ENCODE data around the gene TBCD. TPM values are rescaled to one million over a fixed set of nuclear protein-coding genes. Genes with fewer than 3 reads are reported as not detected.

Gene TBCD
- total RNA-seq, 2 experiments from 2014 or later = 77.8 to 85.8 TPM

DNA sequence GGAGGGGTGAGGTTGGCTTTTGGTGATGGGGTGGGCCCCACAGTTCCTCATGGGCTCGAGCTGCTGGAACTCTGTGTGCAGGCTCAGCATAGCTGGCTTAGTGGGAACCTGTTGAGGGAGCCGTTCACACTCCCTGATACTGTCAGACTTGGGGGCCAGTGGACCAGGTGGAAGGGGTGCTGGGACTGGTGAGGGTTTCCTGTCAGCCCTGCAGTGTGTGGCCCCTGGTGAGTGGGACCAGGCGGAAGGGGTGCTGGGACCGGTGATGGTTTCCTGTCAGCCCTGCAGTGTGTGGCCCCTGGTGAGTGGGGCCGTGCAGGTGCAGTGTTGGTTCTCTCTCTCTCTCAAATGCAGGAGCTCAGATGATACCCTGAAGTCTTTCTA lies 133.1 kb downstream of the TBCD start:
- peak overlapping the region; percentile 63 for H3K4me3 Mint-ChIP-seq
- TF ChIP-seq, protein P1, sequence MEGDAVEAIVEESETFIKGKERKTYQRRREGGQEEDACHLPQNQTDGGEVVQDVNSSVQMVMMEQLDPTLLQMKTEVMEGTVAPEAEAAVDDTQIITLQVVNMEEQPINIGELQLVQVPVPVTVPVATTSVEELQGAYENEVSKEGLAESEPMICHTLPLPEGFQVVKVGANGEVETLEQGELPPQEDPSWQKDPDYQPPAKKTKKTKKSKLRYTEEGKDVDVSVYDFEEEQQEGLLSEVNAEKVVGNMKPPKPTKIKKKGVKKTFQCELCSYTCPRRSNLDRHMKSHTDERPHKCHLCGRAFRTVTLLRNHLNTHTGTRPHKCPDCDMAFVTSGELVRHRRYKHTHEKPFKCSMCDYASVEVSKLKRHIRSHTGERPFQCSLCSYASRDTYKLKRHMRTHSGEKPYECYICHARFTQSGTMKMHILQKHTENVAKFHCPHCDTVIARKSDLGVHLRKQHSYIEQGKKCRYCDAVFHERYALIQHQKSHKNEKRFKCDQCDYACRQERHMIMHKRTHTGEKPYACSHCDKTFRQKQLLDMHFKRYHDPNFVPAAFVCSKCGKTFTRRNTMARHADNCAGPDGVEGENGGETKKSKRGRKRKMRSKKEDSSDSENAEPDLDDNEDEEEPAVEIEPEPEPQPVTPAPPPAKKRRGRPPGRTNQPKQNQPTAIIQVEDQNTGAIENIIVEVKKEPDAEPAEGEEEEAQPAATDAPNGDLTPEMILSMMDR (IDR thresholded peaks at IDR 0.05) = no peak
- peak overlapping the region; percentile 90 for H3K27ac Mint-ChIP-seq
- ATAC-seq (peak; percentile 68), DNase-seq (peak; percentile 64)
- CTCF ChIA-PET = interaction anchor here (0.7 to 3.9 kb wide), 10 partner anchors 9 to 104 kb away, joined by 3 to 23 read pairs (median 5); no protein-coding TSS in a partner anchor
- intact Hi-C loops (cut with micrococcal nuclease) = no loop called here
- POLR2A ChIA-PET = interaction anchor here (1.0 to 5.7 kb wide), 3 partner anchors 13 to 21 kb away, joined by 3 to 34 read pairs (median 10); no protein-coding TSS in a partner anchor
- peaks cover 15% of the 10 kb centered on the region for H3K36me3 Mint-ChIP-seq (ENCODE audit: low read depth)
- no peaks in the 10 kb centered on the region for H3K9me3 Mint-ChIP-seq
- no peaks in the 10 kb centered on the region for H3K27me3 Mint-ChIP-seq
- peaks cover 66% of the 10 kb centered on the region for H3K4me1 Mint-ChIP-seq (ENCODE audit: low read depth)

DNA sequence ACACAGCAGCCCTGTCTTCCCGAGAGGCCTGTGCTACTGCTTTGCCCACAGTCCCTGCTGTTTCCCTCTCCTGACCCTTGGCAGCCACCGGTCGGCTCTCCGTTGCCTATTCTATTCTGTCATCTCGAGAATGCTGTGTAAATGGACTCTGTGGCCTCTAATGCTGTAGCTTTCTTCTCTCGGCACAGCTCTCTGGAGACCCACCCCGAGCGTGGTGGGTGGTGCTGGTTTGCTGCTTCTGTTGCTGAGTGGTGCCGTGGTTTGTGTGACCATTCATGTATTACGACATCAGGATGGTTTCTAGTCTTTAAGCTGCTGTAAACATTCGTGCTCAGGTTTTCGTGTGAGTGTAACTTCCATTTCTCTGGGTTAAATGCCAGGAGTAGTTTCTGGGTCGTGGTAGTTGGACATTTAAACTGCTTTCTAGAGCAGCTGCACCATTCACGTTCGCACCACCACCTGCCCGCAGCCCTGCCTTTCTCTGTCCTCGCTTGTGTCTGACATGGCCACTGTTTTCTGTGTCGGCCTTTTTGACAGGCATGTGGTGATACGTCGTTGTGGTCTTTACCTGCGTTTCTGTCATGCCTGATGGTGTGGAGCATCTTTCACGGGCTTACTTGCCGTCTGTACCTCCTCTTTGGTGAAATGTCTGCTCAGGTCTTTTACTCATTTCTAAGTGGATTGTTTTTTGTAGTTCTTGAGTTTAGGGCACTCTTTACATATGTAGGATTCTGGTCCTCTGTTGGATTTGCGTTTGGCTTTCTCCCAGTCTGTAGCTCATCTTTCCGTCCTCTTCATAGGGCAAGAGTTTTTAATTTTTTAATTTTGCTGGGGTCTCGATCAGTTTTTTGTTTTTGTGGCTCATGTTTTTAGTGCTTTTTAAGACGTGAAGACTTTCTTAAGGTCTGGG lies 135.6 kb downstream of the TBCD start:
- Mint-ChIP-seq H3K4me3 (no peak overlapping the region), H3K4me1 (ENCODE audit: low read depth) (peaks cover 56% of the 10 kb centered on the region), H3K27me3 (no peaks in the 10 kb centered on the region), H3K36me3 (ENCODE audit: low read depth) (peaks cover 16% of the 10 kb centered on the region), H3K9me3 (no peaks in the 10 kb centered on the region), H3K27ac (peak overlapping the region; percentile 18)
- POLR2A ChIA-PET = no interaction called here
- intact Hi-C loops (cut with micrococcal nuclease) = no loop called here
- ATAC-seq = no peak
- TF ChIP-seq, protein P1 (IDR thresholded peaks at IDR 0.05) = no peak
- DNase-seq = no peak
- CTCF ChIA-PET = interaction anchor here (1.2 kb wide), 1 partner anchor 31 kb away, joined by 3 read pairs; no protein-coding TSS in a partner anchor

DNA sequence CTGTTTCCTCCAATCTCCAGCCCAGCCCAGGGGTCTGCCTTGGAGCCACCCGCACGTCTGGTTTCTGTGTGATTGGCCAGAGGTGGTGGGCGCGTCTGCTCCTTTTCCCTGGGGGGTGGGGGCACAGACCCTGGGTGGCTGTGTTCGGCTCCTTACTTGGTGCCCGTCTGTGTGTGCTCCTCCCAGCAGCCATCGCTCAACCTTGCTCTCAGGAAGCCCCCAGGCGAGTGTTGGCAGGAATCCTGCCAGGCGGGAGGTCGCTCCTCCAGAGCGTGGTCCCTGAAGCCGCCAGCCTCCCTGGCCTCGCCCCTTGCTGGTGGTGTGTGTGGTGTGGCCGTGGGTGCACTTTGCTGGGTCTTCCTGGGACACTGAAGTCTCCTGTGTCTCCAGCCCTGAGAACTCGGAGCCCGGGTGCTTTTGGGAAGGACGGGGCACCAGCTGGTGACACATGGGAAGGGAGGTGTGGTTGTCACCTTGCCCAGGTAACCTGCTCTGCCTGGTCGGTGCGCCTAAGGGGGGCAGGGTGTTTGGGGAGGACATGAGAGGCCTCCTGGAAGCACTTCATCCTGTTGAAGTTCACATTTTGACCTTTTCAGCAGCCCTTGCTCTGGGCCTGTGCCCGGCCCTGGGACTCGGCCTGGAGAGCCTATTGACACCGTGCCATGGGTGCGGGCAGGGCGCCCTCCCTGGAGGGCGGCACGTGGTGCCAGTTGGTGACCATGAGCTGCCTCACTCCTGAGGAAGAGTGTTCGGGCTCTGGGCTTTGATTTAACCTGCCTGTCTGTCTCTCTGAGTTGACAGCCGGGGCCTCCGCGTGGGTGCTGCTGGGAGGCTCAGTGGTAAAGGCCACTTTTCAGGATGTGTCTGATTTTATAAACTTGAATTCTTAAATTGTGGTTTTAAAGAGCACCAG lies 137.0 kb downstream of the TBCD start:
- intact Hi-C loops (cut with micrococcal nuclease) = no loop called here
- Mint-ChIP-seq H3K9me3 (no peaks in the 10 kb centered on the region), H3K36me3 (ENCODE audit: low read depth) (peaks cover 19% of the 10 kb centered on the region), H3K27me3 (no peaks in the 10 kb centered on the region), H3K4me1 (ENCODE audit: low read depth) (peaks cover 56% of the 10 kb centered on the region), H3K27ac (no peak overlapping the region), H3K4me3 (no peak overlapping the region)
- no peak for DNase-seq
- ATAC-seq = no peak
- TF ChIP-seq, protein P1 (IDR thresholded peaks at IDR 0.05) = no peak
- ChIA-PET POLR2A (interaction anchor here (1.0 kb wide), 1 partner anchor 36 kb away, joined by 3 read pairs; no protein-coding TSS in a partner anchor), CTCF (interaction anchor here (1.6 kb wide), 1 partner anchor 220 kb away, joined by 3 read pairs; no protein-coding TSS in a partner anchor)

DNA sequence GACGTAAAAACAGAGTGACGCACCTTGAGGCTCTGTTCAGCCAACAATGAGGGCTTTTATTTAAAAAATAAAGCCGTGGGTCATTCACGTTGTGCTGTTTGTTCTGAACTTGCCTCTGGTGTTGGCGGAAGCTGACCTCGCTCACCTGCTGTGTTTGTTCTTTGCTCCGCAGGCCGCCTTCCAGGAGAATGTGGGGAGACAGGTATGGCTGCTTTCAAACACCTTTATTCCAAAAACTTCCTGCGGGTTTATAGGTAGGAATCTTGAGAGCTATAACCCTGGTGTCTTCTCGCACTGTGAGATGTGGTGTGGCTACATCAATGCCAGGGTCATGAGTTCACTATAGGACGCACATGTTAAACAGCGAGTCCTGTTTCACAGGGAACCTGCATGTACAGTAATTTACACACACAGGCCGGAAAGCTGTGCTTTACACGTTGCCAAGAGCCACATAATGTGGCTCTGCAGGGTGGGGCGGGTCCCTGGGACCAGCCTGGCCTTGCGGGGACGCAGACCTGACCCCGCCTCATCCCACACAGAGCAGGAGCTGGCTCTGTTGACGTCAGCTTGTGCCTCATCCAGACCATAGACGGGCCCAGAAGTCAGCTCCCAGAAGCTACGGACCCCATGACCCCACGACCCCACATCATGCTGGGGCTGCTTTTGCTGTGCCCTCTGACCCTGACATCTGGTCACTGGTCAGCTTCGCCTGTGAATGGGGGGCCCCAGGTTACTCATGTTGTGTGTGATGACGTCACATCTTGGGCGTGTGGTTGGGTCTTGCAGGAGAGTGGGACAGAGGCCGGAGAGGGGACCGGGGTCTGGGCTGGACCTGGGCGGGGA lies 137.9 kb downstream of the TBCD start:
- intact Hi-C loops (cut with micrococcal nuclease) = no loop called here
- ChIA-PET POLR2A (interaction anchor here (1.0 kb wide), 1 partner anchor 37 kb away, joined by 3 read pairs; no protein-coding TSS in a partner anchor), CTCF (interaction anchor here (1.6 kb wide), 1 partner anchor 221 kb away, joined by 3 read pairs; no protein-coding TSS in a partner anchor)
- DNase-seq (no peak), ATAC-seq (no peak)
- Mint-ChIP-seq H3K4me1 (ENCODE audit: low read depth) (peaks cover 55% of the 10 kb centered on the region), H3K36me3 (ENCODE audit: low read depth) (peaks cover 24% of the 10 kb centered on the region), H3K9me3 (no peaks in the 10 kb centered on the region), H3K27ac (no peak overlapping the region), H3K4me3 (no peak overlapping the region), H3K27me3 (no peaks in the 10 kb centered on the region)
- TF ChIP-seq, protein P1 (IDR thresholded peaks at IDR 0.05) = no peak

Measured in activated CD8-positive, alpha-beta T cell treated with anti-CD3 and anti-CD28 coated beads for 36 hours (primary cell).